ENCODE measurements around the gene ST6GALNAC4.
"Not testable (repeated sequence)": the region's sequence is repeated elsewhere in the genome, so short reads cannot be mapped to it uniquely, and the experiment has no call there.

The ST6GALNAC4 gene

GRCh38 chr9:127884976-127885490 is 31.8 kb downstream of the ST6GALNAC4 start:
- DNase-seq = no peak

GRCh38 chr9:127884427-127884911 is 32.4 kb downstream of the ST6GALNAC4 start:
- no peak for DNase-seq

- no peak for DNase-seq
Measured at GRCh38 chr9:127883959-127884358, 32.9 kb downstream of the ST6GALNAC4 start.

- DNase-seq = not testable (repeated sequence)
Measured at GRCh38 chr9:127881715-127882114, 35.1 kb downstream of the ST6GALNAC4 start.

- DNase-seq = no peak
Measured at GRCh38 chr9:127880143-127880542, 36.7 kb downstream of the ST6GALNAC4 start.

- no peak for DNase-seq
Measured at GRCh38 chr9:127878652-127879390, 38.0 kb downstream of the ST6GALNAC4 start.

GRCh38 chr9:127878001-127878651 is 38.7 kb downstream of the ST6GALNAC4 start:
- DNase-seq = no peak

GRCh38 chr9:127877566-127877998 is 39.3 kb downstream of the ST6GALNAC4 start, which contains the start of gene AK1:
Gene AK1, minus strand, starts transcription at chr9:127877675. Its CDS starts 3,058 bp downstream, at chr9:127874617.
- peak; percentile 54 for DNase-seq

- DNase-seq = no peak
Measured at GRCh38 chr9:127876764-127877562, 39.9 kb downstream of the ST6GALNAC4 start.

GRCh38 chr9:127876026-127876763 is 40.6 kb downstream of the ST6GALNAC4 start:
- DNase-seq = no peak

- no peak for DNase-seq
Measured at GRCh38 chr9:127875306-127875966, 41.4 kb downstream of the ST6GALNAC4 start.

- no peak for DNase-seq
Measured at GRCh38 chr9:127874301-127875221, 42.3 kb downstream of the ST6GALNAC4 start.

- no peak for DNase-seq
Measured at GRCh38 chr9:127873886-127874285, 43.0 kb downstream of the ST6GALNAC4 start.

GRCh38 chr9:127873223-127873691 is 43.6 kb downstream of the ST6GALNAC4 start:
- no peak for DNase-seq

- no peak for DNase-seq
Measured at GRCh38 chr9:127872369-127873222, 44.2 kb downstream of the ST6GALNAC4 start.

- no peak for DNase-seq
Measured at GRCh38 chr9:127871531-127871930, 45.3 kb downstream of the ST6GALNAC4 start.

GRCh38 chr9:127870887-127871286 is 46.0 kb downstream of the ST6GALNAC4 start:
- DNase-seq = no peak

- DNase-seq = not testable (repeated sequence)
Measured at GRCh38 chr9:127870153-127870491, 46.7 kb downstream of the ST6GALNAC4 start.

Data from NCI-H748 treated with DMSO at 0.1 percent for 48 hours (cell line).